Ovary (tissue), 9 donors: ENCODE data around the gene HNRNPA2B1. TPM values are rescaled to one million over a fixed set of nuclear protein-coding genes. Genes with fewer than 3 reads are reported as not detected.
A peak's percentile ranks its signal among the peaks of the same experiment; 100 is the strongest.

Experiments
- DNase-seq, 5 donors: peaks; one replicate each; pipeline ENCODE4 v3.0.0-alpha.2; 2019 to 2020
- H3K27ac ChIP-seq, 2 donors: fragments of 200-600 bp; one replicate each; pipeline versions ENCODE4 v1.5.1 to v1.8.0; 2019 to 2022
- H3K27me3 ChIP-seq: fragments of 200-600 bp; one replicate; pipeline ENCODE4 v1.8.0; 2022
- H3K36me3 ChIP-seq: fragments of 200-600 bp; sonication (generic); one replicate; pipeline ENCODE4 v1.5.1; 2019
- H3K4me1 ChIP-seq: one replicate; pipeline ENCODE4 v1.8.1; 2013; ENCODE audit warnings: mild to moderate bottlenecking, moderate library complexity; ENCODE audit not compliant: insufficient read depth
- H3K4me3 ChIP-seq: fragments of 200-600 bp; sonication (generic); one replicate; pipeline ENCODE4 v1.5.1; 2017
- H3K9me3 ChIP-seq, 2 donors: fragments of 200-600 bp in 1 of 2; sonication (generic) in 1 of 2; one replicate each; pipeline versions ENCODE4 v1.5.1 to v1.8.1; 2013 to 2019; ENCODE audit warnings: mild to moderate bottlenecking in 1 of 2, moderate library complexity in 1 of 2
- CTCF ChIP-seq, 3 donors: fragments of 450-650 bp in 2 of 3; fragments of 200-600 bp in 1 of 3; IDR thresholded peaks; one replicate each; pipeline versions ENCODE4 v1.5.1 to v1.8.0; 2016 to 2022; ENCODE audit warnings: antibody characterized with exemption in 3 of 3, mild to moderate bottlenecking in 1 of 3
- EP300 ChIP-seq: sonication (generic); formaldehyde crosslinking; IDR thresholded peaks from one replicate; pipeline ENCODE4 v1.6.1; 2017; ENCODE audit warnings: antibody characterized with exemption
- POLR2A ChIP-seq: fragments of 450-650 bp; IDR thresholded peaks from one replicate; pipeline ENCODE4 v1.6.1; 2017; ENCODE audit warnings: antibody characterized with exemption, mild to moderate bottlenecking, moderate library complexity
- WGBS, 3 donors: extraction: QIAGEN DNeasy Blood & Tissue Kit in 1 of 3; methylation state at CpG; one replicate each; pipeline versions ENCODE4 v1.1.5 to v1.1.7; 2013 to 2017; 5-methylcytosine and 5-hydroxymethylcytosine counted together
- intact Hi-C, 4 donors: fragments of 100-400 bp; cut with DNase I; formaldehyde crosslinking; loops; one replicate each; pipeline versions ENCODE4 v1.11.0 to v1.15.1; 2022 to 2023
- polyA plus RNA-seq, 2 donors: library from polyadenylated mRNA; stranded (reverse); fragments of 200-250 nt in 1 of 2; fragments of 350-450 nt in 1 of 2; fragmentation: Illumina TruSeq in 1 of 2; extraction: RNeasy Lipid Tissue Mini Kit (QIAGEN cat#74804) in 1 of 2; gene quantifications; one replicate each; pipeline ENCODE4 v1.2.3, GENCODE V29; 2013 to 2014
- total RNA-seq, 7 donors: library from RNA; depleted of rRNA in 2 of 7; stranded (reverse); fragments of >200 nt in 2 of 7; fragmentation: NEBNext Ultra II Directional in 3 of 7; extraction: Animal tissue kit (Norgen Biotek cat#: 25700) in 3 of 7; gene quantifications; one replicate each; pipeline versions ENCODE4 v1.1.0 to v1.2.4, GENCODE V29; 2016 to 2023
- donor health status: DM: no; HTN: no; CAD: no; lungs with moderate emphysema.
- donor health status: DM: no; HTN: no; CAD: no.
- donor health status: Bipolar disorder and iron deficiency.
- donor health status: DM: yes; HTN: yes; CAD: no.
- donor health status: DM: no; HTN: no; CAD: no.
- donor health status: DM: yes; HTN: yes; CAD: no.

Gene HNRNPA2B1
- total and polyA plus RNA-seq, 9 donors = 236 to 659 (median 413) TPM

- Histone ChIP-seq H3K36me3 (no peaks in the 10 kb centered on the region), H3K9me3 (no peaks in the 10 kb centered on the region), H3K27ac (peak overlapping the region; percentile 98 to 100), H3K27me3 (no peaks in the 10 kb centered on the region), H3K4me3 (peak overlapping the region; percentile 97), H3K4me1 (peaks cover 3% of the 10 kb centered on the region)
- intact Hi-C loops = loop anchor here in 3 of 4 donors (5.0 to 10.0 kb wide), 4 partner anchors 247 to 955 kb away; partner anchors contain the start of genes HOXA3 (in 1 of the 3) and HOXA7 (in 1 of the 3)
- TF ChIP-seq POLR2A (peak; percentile 54), CTCF (IDR thresholded peaks at IDR 0.05) (no peak)
- WGBS, 3 donors = 0 to 1% (median 0%) methylated on average over 36 of the region's 36 CpGs
- DNase-seq = peak; percentile 69 to 81 (median 77)
Observed at GRCh38 chr7:26199301-26200037, 1.1 kb downstream of the HNRNPA2B1 start.

GRCh38 chr7:26198781-26199169 lies 1.8 kb downstream of the HNRNPA2B1 start:
- H3K36me3 ChIP-seq = no peaks in the 10 kb centered on the region
- WGBS, 3 donors = 0% methylated on average over 7 of the region's 7 CpGs
- peak overlapping the region; percentile 97 for H3K4me3 ChIP-seq
- intact Hi-C loops = loop anchor here in 1 of 4 donors (10.0 kb wide), 1 partner anchor 304 kb away; no protein-coding TSS in a partner anchor
- DNase-seq = no peak
- H3K27ac ChIP-seq = no peak overlapping the region
- TF ChIP-seq POLR2A = no peak
- no peak for TF ChIP-seq CTCF (IDR thresholded peaks at IDR 0.05)
- no peak for TF ChIP-seq EP300
- H3K9me3 ChIP-seq = no peaks in the 10 kb centered on the region
- no peaks in the 10 kb centered on the region for H3K27me3 ChIP-seq
- H3K4me1 ChIP-seq = peaks cover 5% of the 10 kb centered on the region

GRCh38 chr7:26198133-26198780 lies 2.3 kb downstream of the HNRNPA2B1 start:
- H3K9me3 ChIP-seq = no peaks in the 10 kb centered on the region
- intact Hi-C loops = loop anchor here in 1 of 4 donors (10.0 kb wide), 1 partner anchor 303 kb away; no protein-coding TSS in a partner anchor
- H3K27me3 ChIP-seq = no peaks in the 10 kb centered on the region
- WGBS, 3 donors = 0 to 1% (median 0%) methylated on average over 6 of the region's 6 CpGs
- H3K4me1 ChIP-seq = peaks cover 5% of the 10 kb centered on the region
- TF ChIP-seq CTCF (IDR thresholded peaks at IDR 0.05) = peak in 2 of 3 donors; percentile 43 to 56
- no peak for TF ChIP-seq EP300
- DNase-seq = no peak
- H3K27ac ChIP-seq = no peak overlapping the region
- peak overlapping the region; percentile 97 for H3K4me3 ChIP-seq
- no peaks in the 10 kb centered on the region for H3K36me3 ChIP-seq

GRCh38 chr7:26197153-26198115 lies 3.1 kb downstream of the HNRNPA2B1 start:
- Histone ChIP-seq H3K27me3 (no peaks in the 10 kb centered on the region), H3K9me3 (no peaks in the 10 kb centered on the region), H3K36me3 (no peaks in the 10 kb centered on the region), H3K4me1 (peaks cover 5% of the 10 kb centered on the region), H3K27ac (no peak overlapping the region), H3K4me3 (peak overlapping the region; percentile 97)
- intact Hi-C loops = loop anchor here in 1 of 4 donors (10.0 kb wide), 1 partner anchor 303 kb away; no protein-coding TSS in a partner anchor
- DNase-seq = no peak
- 15 to 18% (median 17%) methylated on average over 5 of the region's 5 CpGs for WGBS, 3 donors
- TF ChIP-seq POLR2A (no peak), EP300 (no peak), CTCF (IDR thresholded peaks at IDR 0.05) (no peak)
